Common myeloid progenitor, CD34-positive (primary cell): ENCODE results near the gene UBE2I.
A peak's percentile ranks its signal among the peaks of the same experiment; 100 is the strongest.

Experiments used
- CTCF ChIA-PET: fragments of 350-600 bp; sonication (Branson Sonifier 250); formaldehyde crosslinking; loops from one replicate; lab custom pipeline; 2021; ENCODE audit warnings: antibody characterized with exemption; lab: Charles Lee
- POLR2A ChIA-PET: fragments of 350-600 bp; sonication (Branson Sonifier 250); formaldehyde crosslinking; loops from one replicate; lab custom pipeline; 2021; ENCODE audit warnings: antibody characterized with exemption; lab: Charles Lee
- DNase-seq, 3 donors: peaks; one replicate each; pipeline versions ENCODE4 v3.0.0 to v3.0.0-alpha.2; 2013
- H3K27ac ChIP-seq, 2 experiments: 1 replicate in 1 of 2; 2 replicates in 1 of 2; pipeline ENCODE4 v1.7.0; 2013; ENCODE audit warnings: inconsistent platforms in 2 of 2, low read length in 2 of 2, mild to moderate bottlenecking in 2 of 2, low read depth in 1 of 2, moderate library complexity in 1 of 2; ENCODE audit not compliant: severe bottlenecking in 2 of 2, insufficient read depth in 1 of 2, poor library complexity in 1 of 2
- H3K27me3 ChIP-seq, 5 experiments: replicated peaks in 2 of 5; 1 replicate in 3 of 5; 2 replicates in 2 of 5; pipeline versions ENCODE4 v1.6.1 to v1.7.0; 2013; ENCODE audit warnings: low read length in 4 of 5, mild to moderate bottlenecking in 2 of 5, moderate library complexity in 2 of 5, inconsistent platforms in 1 of 5; ENCODE audit not compliant: insufficient read depth in 5 of 5, control insufficient read depth in 4 of 5
- H3K36me3 ChIP-seq, 4 experiments: 1 replicate in 2 of 4; 2 replicates in 2 of 4; pipeline versions ENCODE4 v1.6.1 to v1.7.0; 2013; ENCODE audit warnings: low read length in 3 of 4, control low read depth in 1 of 4, mild to moderate bottlenecking in 1 of 4; ENCODE audit not compliant: control insufficient read depth in 4 of 4, insufficient read depth in 4 of 4
- H3K4me1 ChIP-seq, 4 experiments: 1 replicate in 3 of 4; 2 replicates in 1 of 4; pipeline versions ENCODE4 v1.6.1 to v1.7.1; 2013; ENCODE audit warnings: low read length in 3 of 4, mild to moderate bottlenecking in 3 of 4, control low read depth in 1 of 4, inconsistent platforms in 1 of 4, moderate library complexity in 1 of 4; ENCODE audit not compliant: control insufficient read depth in 4 of 4, insufficient read depth in 4 of 4; ENCODE audit errors: control extremely low read depth in 1 of 4
- H3K4me3 ChIP-seq, 7 experiments: 1 replicate in 4 of 7; 2 replicates in 3 of 7; pipeline versions ENCODE4 v1.5.1 to v1.7.0; 2013; ENCODE audit warnings: mild to moderate bottlenecking in 7 of 7, low read length in 6 of 7, moderate library complexity in 6 of 7, inconsistent platforms in 2 of 7, low read depth in 2 of 7, control low read depth in 1 of 7; ENCODE audit not compliant: insufficient read depth in 4 of 7, control insufficient read depth in 1 of 7; ENCODE audit errors: extremely low read depth in 1 of 7
- H3K9me3 ChIP-seq, 5 experiments: 1 replicate in 4 of 5; 2 replicates in 1 of 5; pipeline versions ENCODE4 v1.6.1 to v1.7.1; 2013; ENCODE audit warnings: low read length in 4 of 5, mild to moderate bottlenecking in 2 of 5, inconsistent platforms in 1 of 5, low read depth in 1 of 5, moderate library complexity in 1 of 5; ENCODE audit not compliant: control insufficient read depth in 4 of 5, insufficient read depth in 2 of 5; ENCODE audit errors: control extremely low read depth in 1 of 5
- WGBS: methylation state at CpG from one replicate; pipeline ENCODE4 v1.1.5; 2013; ENCODE audit not compliant: insufficient coverage; 5-methylcytosine and 5-hydroxymethylcytosine counted together

The UBE2I gene

GRCh38 chr16:1342526-1343427 is 33.3 kb downstream of the UBE2I start:
- Histone ChIP-seq H3K27ac (no peak overlapping the region), H3K4me1 (peaks cover 0 to 24% (median 19%) of the 10 kb centered on the region in 4 experiments)
- POLR2A ChIA-PET: interaction anchor here (0.6 to 1.2 kb wide), 6 partner anchors 10 to 233 kb away, joined by 3 to 5 read pairs (median 3); partner anchors contain the start of gene BAIAP3

GRCh38 chr16:1343428-1344242 is 34.2 kb downstream of the UBE2I start:
- WGBS: 53% methylated on average over 41 of the region's 44 CpGs
- Histone ChIP-seq H3K9me3 (no peaks in the 10 kb centered on the region), H3K27ac (no peak overlapping the region), H3K4me3 (peak overlapping the region in 3 of 7 experiments; percentile 46 to 63 (median 52)), H3K27me3 (no peaks in the 10 kb centered on the region), H3K36me3 (peaks cover under 1 to 11% (median 5%) of the 10 kb centered on the region in 4 experiments), H3K4me1 (peaks cover 0 to 21% (median 18%) of the 10 kb centered on the region in 4 experiments)
- ChIA-PET CTCF (interaction anchor here (0.9 to 1.7 kb wide), 4 partner anchors 8 to 82 kb away, joined by 3 to 5 read pairs (median 4); no protein-coding TSS in a partner anchor), POLR2A (interaction anchor here (0.6 kb wide), 1 partner anchor 232 kb away, joined by 3 read pairs; no protein-coding TSS in a partner anchor)
- DNase-seq: no peak

More at GRCh38 chr16:1342526-1343427, 33.3 kb downstream of the UBE2I start:
- peaks cover 0 to 3% (median 1%) of the 10 kb centered on the region in 4 experiments for H3K36me3 ChIP-seq
- H3K27me3 ChIP-seq: no peaks in the 10 kb centered on the region
- DNase-seq: peak; percentile 96 to 99 (median 98)
- H3K4me3 ChIP-seq: peak overlapping the region in 5 of 7 experiments; percentile 26 to 63 (median 51)
- H3K9me3 ChIP-seq: no peaks in the 10 kb centered on the region
- CTCF ChIA-PET: interaction anchor here (0.6 to 1.7 kb wide), 5 partner anchors 10 to 81 kb away, joined by 3 to 7 read pairs (median 4); no protein-coding TSS in a partner anchor
- 0% methylated on average over 41 of the region's 49 CpGs for WGBS

DNA sequence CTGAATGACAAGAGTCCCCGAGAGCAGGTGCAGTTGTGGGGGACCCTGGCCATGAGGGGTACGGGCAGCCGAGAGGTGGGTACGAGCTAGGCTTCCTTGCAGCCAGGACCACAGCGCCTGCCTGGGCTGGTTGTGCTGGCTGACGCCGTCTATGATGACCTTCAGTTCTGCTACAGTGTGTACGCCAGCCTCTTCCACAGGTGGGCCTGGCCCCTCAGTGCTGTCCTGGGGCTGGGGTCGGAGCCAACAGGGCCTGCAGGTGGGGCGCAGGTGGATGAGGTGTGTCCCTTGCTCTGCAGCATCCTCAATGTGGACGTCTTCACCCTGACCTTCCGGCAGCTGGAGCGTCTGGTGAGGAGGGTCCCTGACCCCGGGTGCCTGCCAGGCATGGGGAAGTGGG is 35.1 kb downstream of the UBE2I start:
- no peak for DNase-seq
- Histone ChIP-seq H3K27me3 (no peaks in the 10 kb centered on the region), H3K9me3 (no peaks in the 10 kb centered on the region), H3K36me3 (peaks cover 2 to 19% (median 13%) of the 10 kb centered on the region in 4 experiments), H3K4me3 (no peak overlapping the region), H3K4me1 (peaks cover 0 to 21% (median 18%) of the 10 kb centered on the region in 4 experiments), H3K27ac (no peak overlapping the region)
- POLR2A ChIA-PET: no interaction called here
- 92% methylated on average over 14 of the region's 14 CpGs for WGBS
- CTCF ChIA-PET: interaction anchor here (1.2 to 1.7 kb wide), 2 partner anchors 9 to 19 kb away, joined by 4 to 5 read pairs; no protein-coding TSS in a partner anchor

- WGBS: 82% methylated on average over 9 of the region's 11 CpGs
- no peak for DNase-seq
- Histone ChIP-seq H3K4me1 (peaks cover 0 to 21% (median 18%) of the 10 kb centered on the region in 4 experiments), H3K9me3 (no peaks in the 10 kb centered on the region), H3K27ac (no peak overlapping the region), H3K27me3 (no peaks in the 10 kb centered on the region), H3K36me3 (peaks cover 2 to 25% (median 16%) of the 10 kb centered on the region in 4 experiments), H3K4me3 (no peak overlapping the region)
- POLR2A ChIA-PET: no interaction called here
- CTCF ChIA-PET: interaction anchor here (1.2 to 1.9 kb wide), 3 partner anchors 10 to 20 kb away, joined by 4 to 5 read pairs (median 4); no protein-coding TSS in a partner anchor
Observed at GRCh38 chr16:1345087-1345486, 35.7 kb downstream of the UBE2I start.

DNA sequence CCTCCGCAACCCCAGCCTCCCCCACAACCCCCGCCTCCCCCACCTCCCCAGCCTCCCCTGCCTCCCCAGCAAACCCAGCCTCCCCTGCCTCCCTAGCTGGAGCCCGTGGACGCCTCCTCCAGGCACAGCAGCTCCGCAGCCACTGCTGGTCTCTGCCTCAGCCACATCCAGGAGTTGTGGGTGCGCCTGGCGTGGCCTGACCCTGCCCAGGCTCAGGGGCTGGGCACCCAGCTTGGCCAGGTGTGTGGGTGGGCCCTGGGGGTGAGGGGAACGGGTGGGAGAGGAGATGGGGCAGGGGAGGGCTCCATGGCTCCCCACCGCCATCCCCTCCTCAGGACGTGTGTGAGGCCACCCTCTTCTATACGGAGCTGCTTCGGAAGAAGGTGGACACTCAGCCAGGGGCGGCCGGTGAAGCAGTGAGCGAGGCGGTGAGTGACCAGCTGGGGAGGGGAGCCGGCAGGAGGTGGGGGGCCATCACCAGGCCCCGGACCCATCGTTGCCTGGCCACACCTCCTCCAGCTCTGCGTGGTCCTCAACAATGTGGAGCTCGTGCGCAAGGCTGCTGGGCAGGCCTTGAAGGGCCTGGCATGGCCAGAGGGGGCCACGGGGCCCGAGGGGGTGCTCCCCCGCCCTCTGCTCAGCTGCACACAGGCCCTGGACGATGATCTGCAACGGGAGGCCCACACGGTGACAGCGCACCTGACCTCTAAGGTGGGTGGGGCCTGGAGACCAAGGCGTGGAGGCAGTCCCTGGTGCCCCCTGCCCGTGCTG is 36.4 kb downstream of the UBE2I start:
- 84% methylated on average over 21 of the region's 31 CpGs for WGBS
- H3K9me3 ChIP-seq: no peaks in the 10 kb centered on the region
- DNase-seq: no peak
- peaks cover under 1 to 26% (median 23%) of the 10 kb centered on the region in 4 experiments for H3K4me1 ChIP-seq
- H3K36me3 ChIP-seq: peaks cover 2 to 30% (median 18%) of the 10 kb centered on the region in 4 experiments
- H3K4me3 ChIP-seq: no peak overlapping the region
- ChIA-PET CTCF (interaction anchor here (0.9 to 3.7 kb wide), 4 partner anchors 8 to 20 kb away, joined by 3 to 17 read pairs (median 4); no protein-coding TSS in a partner anchor), POLR2A (no interaction called here)
- H3K27me3 ChIP-seq: no peaks in the 10 kb centered on the region
- H3K27ac ChIP-seq: no peak overlapping the region
